GM23248 (cell line): Measurements from ENCODE around the gene PLD4.

Source experiments
- EZH2 ChIP-seq: fragments of 200-600 bp; sonication (generic); IDR thresholded peaks from 2 replicates; pipeline ENCODE4 v1.6.1; 2018; ENCODE audit warnings: antibody characterized with exemption, mild to moderate bottlenecking; ENCODE audit not compliant: insufficient read depth, poor library complexity, severe bottlenecking
- EZH2phosphoT487 ChIP-seq: fragments of 200-600 bp; sonication (generic); IDR thresholded peaks from 2 replicates; pipeline ENCODE4 v1.6.1; 2018; ENCODE audit warnings: antibody characterized with exemption, moderate library complexity, mild to moderate bottlenecking, low read depth; ENCODE audit not compliant: insufficient read depth

DNA sequence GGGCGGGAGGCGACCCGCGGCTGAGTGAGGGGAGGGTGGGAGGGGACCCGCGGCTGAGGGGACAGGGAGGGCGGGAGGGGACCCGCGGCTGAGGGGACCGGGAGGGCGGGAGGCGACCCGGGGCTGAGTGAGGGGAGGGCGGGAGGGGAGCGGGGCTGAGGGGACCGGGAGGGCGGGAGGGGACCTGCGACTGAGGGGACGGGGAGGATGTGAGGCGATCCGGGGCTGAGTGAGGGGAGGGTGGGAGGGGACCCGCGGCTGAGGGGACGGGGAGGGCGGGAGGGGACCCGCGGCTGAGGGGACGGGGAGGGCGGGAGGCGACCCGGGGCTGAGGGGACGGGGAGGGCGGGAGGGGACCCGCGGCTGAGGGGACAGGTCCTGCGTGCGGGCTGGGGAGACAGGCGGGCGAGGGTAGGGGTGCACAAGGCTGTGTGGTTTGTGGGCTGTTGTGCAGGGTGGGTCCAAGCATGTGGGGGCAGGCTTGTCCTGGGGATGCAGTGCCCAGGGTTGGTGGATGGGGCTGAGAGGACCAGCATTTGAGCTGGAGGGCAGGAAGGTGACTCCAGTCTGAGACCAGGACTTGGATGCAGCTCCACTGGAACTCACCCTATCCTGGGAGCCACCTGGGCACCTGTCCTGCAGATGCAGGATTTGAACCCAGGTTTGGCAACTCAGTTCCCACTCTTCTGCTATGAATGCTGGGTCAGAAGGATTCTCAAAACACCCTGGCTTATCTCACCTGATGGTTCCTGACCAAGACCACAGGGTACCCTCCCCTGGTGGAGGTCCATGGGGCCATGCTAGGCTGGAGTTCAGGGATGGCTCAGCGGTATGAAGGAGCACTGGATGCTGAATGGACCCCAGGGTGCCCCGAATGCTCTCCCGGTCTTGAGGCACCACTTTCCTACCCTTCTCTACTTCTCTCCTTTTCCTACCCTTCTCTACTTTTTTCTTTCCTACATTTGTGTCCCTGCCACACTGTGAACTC lies 9.4 kb downstream of the PLD4 start:
- TF ChIP-seq EZH2phosphoT487 = no peak
- no peak for TF ChIP-seq EZH2
